GM19455 (cell line): ENCODE data around the gene LIPM.
"Not testable (repeated sequence)": the region's sequence is repeated elsewhere in the genome, so short reads cannot be mapped to it uniquely, and the experiment has no call there.

Experiments used
- ATAC-seq: cut with Tn5 transposase; IDR thresholded peaks from one replicate; pipeline ENCODE4 v1.9.1; 2021; ENCODE audit not compliant: unreplicated experiment

The LIPM gene

DNA sequence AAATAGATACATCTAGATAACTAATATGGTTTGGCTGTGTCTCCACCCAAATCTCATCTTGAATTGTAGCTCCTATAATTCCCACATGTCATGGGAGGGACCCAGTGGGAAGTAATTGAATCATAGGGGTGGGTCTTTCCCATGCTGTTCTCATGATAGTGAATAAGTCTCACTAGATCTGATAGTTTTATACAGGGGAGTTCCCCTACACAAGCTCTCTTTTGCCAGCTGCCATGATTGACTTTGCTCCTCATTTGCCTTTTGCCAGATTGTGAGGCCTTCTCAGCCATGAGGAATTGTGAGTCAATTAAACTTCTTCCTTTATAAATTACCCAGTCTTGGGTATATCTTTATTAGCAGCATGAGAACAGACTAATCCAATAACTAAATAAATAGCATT, 35.1 kb downstream of the LIPM start:
- ATAC-seq: not testable (repeated sequence)

DNA sequence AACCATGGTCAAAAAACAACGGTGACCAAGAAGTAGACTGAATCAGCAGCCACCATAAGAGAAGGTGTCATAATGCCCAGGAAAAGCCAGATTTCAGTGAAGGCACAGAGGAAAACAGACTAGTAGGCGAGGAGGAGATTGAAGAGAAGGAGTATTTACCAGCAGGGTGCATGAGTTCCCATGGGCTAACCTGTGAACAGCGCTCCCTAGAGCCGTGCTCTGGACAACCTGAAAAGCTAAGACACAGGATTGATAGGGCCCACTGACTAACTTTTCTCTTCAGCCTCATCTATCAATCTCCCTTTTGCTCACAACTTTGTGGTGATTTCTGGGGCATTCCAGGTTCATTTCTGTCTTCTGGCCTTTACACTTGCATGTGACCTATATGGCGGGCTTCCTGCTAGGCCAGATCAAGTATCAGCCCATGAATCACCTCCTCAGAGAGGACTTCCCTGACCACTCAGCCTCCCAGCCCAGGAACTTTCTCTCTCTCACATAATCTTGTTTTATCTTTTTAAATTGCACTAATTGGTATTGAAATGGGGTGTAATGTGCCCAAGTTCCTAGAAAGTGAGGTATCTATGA, 36.3 kb downstream of the LIPM start:
- no peak for ATAC-seq

DNA sequence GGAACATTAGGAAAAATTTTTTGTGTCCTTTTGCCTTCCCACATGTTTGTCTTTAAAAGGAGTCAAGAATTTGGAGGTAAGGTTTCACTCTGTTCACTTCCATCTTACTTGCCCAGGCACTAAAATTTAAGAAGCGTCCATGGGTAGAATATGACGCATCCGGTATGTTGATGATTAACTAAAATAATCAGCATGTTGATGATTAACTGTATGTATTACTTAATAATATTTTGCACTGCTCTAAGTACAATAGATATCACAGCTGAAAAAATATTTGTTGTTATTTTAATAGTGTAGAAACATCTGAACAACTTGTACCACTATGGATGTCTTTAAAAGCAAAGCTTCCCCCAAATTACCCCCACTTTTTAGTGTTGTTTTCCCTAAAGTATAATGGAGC, 37.6 kb downstream of the LIPM start:
- ATAC-seq: no peak

DNA sequence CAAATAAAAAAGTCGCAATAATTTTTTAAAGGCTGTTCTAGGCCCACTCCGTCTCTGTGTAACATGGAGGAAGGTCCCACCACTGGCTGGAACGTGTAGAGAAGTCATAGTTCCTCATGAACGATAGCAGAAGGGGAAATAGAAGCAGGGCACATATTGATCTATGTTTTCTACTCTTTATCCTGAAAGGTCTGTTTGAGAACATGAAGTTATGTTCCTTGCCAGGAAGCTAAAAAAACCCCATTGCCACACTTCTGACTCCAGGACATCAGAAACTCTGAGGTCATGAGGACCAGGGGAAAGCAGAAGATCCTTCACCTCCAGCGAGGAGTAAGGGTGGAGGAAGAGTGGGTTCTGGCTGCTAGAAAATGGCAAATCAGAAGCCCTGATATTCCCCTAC, 38.4 kb downstream of the LIPM start:
- ATAC-seq: no peak

DNA sequence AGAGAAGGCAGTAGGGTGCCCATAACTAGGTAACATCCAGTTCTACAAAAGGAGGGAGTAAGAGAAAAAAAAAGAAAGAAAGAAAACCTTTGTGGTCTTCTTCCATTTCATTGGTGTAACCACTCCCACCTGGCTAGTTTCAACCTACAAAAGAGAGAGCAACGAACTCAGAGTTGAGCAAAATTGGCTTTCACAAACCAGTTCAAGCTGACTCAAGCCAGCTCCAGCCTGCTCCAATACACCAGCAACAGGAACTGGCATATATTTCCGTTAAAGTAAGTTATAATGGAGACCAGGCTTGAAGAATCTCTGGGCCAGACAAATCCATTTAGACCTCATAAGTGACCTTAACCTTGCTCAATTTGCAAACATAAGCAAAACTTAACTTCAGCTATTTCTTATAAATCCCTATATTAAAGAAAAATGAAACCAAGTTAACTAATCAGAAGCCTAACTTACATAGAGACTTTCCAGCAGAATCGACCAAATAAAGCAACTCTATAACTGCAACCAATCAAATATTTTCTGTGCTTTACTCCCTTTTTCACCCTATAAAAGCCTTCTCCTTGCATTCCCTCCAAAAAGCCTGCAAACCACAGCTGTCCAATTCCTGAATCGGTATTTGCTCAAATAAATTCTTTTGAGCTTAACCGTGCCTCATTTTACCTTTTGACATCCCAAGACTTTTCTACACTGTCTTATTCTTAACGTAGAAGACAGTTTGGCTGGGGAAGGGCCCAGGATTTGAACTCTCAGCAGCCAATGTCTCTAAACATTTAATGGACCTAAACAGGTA, 39.0 kb downstream of the LIPM start:
- ATAC-seq: no peak

DNA sequence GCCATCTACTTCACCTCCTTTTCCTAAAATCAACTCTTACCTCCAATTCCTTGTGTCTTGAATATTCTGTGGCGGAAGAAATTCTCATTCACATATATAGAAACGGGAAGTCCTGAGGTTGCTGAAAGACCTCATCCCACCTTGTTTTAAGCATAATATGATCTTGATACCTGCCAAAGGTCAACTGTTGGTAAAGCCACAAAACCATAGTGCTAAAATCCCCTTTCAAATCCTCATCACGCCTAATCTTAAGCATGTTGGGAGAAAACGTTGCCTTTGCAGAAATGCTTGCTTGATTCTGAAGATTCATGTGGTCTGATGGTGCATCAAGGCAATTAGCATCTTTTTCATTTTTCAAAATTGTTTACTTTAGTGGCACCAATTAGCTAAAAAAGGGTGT, 40.6 kb downstream of the LIPM start:
- ATAC-seq: no peak

DNA sequence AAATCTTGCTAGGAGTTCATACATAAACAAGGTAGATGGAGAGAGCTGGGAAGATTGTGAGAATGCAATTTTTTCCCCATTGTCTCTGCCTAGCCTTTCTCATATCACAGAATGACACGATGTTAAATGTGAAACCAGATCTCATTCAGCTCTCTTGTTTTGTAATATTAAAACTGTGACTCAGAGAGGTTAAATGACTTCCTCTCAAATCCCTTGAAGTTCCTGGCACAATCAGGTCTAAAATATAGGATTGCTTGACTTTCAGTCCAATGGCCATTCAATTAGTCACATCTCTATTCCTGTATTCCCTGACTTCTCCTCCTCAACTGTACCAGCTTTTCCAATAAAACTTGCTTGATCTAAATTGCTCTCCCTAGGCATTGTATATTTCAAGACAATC, 46.0 kb downstream of the LIPM start:
- no peak for ATAC-seq

DNA sequence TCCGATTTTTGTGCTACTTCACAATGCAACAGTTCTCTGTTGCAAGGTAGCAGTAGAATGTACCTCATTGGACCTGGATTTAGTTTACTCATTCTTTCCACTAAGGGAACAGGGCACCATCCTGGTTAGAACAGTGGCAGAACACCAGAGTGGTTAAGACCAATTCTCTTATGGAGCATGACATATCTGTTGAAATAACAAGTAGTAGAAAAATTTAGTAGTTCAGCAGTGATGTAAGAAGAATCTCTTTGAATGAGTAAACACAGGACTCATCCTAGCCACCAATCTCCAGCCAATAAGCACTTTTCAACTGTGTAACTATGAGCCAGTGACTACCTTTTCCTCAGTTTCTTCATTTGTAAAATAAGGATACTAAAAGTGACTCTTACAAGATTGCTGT, 46.7 kb downstream of the LIPM start:
- ATAC-seq: no peak

DNA sequence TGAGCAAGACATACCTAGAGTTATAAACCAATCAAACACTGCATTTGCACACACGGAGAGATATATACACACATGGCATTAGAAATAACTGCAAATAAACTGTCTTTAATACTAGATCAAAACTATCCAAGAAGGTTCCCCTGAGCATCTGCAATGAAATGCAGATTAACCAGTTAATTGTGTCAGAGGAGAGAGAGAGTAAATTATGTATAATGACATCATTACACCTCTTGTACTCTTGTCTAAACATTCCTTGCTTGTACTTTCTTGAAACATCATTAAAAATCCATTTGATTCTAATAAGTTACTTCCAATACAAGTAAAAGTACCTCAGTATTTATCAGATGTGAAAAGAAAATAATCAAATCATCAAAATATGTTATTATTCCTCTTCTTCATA, 48.2 kb downstream of the LIPM start:
- ATAC-seq: no peak

DNA sequence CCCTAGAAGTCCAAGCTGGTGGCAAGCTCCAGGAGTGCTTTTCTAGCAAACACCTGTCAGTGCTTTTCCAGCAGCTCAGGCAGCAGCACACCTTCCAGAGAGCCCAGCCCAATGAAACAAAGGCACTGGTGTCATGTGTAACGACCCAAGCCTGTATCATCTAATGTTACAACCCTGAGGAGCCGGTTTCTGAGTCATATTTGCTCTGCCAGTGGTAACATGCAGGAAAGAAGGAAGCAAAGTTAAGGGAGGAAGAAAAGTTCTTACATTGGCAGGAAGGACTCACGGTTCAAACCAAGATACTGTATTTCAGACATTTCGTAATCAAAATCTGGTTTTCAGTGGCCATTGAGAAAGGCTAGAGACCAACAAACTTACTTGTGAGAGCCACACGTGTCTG, 49.2 kb downstream of the LIPM start, which contains the start of gene ANKRD22:
Gene ANKRD22, minus strand, starts transcription at position 139 of the 400 bp plus-strand sequence. CDS start 237 bp downstream, outside the sequence.
- ATAC-seq: no peak

DNA sequence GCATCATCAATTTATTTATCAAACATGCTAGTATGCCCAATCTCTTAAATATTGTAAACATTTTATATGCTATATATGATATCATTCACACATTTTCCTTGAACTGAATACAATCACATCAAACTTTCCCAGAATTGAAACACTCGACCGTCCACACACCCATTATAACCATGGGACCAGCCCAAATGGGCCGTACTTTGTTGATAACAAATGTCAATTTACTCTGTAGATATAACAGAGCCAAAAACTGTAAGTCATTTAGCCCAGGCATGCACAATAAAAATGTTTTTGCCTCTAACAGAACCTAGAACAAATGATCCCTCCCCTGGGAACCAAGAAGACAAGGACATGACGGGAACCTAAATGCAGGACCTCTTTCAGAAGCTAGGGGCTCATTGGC, 49.8 kb downstream of the LIPM start:
- ATAC-seq: no peak

DNA sequence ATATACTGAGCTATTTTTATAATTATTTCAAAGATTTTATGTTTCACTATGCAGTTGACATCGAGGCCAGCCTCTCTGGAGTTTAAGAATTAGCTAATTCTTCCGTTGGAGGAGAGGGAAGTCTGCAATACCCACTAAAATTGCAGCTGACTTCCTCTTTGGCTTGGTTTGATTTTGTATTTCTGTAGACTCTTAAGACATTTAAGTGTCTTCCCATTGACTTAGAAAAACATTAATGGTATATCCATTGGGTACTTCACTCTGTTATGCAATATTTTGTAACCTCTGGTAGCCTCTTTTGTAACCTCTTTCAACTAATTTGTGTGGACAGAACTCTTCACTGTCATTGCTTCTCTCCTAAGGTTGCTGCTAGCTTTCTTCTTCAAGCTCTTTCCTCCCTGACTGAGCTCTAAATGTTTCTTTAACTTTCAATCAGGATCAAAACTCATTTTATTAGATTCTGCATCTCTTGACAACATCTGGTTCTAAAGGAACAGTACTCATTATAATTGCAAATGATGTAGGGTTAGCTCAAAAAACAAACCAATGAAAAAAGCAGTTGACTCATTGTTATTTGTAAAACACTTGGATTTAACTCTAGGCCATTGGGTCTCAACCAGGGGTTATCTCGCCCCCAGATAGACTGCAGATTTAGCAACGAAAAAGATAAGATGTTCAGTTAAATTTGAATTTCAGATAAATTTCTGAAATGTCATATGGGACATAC, 50.8 kb downstream of the LIPM start:
- no peak for ATAC-seq

DNA sequence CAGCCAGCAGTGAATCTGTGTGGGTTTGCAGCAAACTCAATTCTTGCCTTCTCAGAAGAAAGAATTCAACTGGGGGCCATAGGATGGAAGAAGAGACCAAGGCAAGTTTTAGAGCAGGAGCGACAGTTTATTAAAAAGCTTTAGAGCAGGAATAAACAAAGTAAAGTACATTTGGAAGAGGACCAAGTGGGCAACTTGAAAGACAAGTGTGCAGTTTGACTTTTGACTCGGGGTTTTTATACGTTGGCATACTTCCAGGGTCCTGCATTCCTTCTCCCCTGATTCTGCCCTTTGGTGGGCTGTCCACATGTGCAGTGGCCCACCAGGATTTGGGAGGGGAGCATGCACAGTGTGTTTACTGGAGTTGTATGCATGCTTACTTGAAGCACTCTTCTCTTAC, 52.2 kb downstream of the LIPM start:
- ATAC-seq: no peak

DNA sequence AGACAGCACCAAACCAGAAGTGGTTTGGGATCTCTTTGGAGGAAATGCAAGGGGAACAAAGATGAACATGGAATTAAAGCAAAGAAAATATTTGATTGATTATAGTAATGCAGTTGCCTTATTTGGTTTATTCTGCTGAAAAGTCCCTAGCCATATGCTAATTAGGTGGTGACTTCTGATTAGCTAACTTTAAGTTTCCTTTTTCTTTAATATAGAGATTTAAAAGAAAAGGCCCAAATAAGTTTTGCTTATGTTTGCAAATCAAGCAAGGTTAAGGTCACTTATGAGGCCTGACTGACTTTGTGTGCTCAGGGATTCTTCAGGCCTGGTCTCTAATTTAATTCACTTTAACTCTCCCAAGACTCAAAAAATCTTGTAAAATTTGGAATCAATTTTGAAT, 55.3 kb downstream of the LIPM start:
- no peak for ATAC-seq

DNA sequence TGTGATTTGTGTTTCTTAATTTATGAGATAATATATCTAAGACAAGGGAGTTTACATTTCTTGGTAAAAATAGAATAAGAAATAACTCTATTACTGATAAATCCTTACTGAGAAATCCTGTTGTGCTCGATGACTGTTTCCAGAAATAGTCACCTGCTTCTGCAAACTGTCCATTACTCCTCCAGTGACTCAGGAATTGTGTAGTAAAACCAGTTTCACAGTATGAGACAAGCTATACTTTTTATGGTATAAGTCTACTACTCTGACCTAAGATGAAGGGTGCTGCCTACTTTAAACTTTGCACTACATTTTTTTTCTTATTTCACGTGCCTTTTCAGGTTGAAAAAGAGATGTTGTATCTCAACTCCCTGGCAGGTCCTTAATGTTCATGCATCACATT, 56.0 kb downstream of the LIPM start:
- no peak for ATAC-seq

DNA sequence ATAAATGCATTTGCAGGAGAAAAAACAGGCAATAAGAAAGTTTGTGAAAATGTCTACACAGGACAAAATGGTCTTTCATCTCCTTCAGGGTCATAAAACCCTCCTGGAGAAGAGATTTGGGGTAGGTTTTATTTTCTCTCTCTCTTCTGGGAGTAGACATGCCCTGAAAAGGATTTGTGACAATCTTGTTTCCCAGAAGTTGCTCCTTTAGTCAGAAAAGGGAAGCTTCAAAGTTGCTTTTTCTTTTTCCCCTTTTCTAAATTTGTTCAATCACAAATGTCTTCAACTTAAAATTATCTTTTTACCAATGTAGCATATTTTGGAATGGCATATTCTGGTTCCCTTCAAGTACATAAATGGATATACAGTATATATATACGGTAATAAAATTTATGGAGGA, 58.5 kb downstream of the LIPM start:
- no peak for ATAC-seq

DNA sequence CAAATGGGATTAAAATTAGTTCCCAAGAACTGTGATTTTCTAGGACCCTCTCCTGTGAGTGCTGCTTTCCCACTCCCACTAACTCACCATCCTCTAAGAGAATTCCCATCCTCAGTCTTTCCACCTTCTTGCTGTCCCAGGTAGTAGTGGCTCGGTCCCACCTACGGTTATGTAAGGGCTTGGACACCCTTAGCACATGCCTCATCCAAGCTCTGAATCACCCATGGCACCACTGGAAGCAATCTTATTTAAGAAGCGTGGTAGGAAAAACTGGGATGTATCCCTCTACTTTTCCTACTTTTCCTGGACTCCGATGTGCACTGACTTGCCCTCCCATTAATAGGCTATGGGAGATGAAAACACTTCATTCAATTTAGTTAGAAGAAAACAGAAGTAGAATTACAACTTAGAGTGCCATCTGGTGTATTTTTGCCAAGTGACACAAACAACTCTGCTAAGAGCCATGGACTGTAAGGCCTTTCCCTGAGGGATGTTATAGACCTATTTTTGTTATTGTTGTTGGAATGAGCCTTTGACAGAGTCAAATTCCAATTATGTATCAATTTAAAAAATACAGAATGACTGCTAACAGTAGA, 62.8 kb downstream of the LIPM start:
- ATAC-seq: no peak

DNA sequence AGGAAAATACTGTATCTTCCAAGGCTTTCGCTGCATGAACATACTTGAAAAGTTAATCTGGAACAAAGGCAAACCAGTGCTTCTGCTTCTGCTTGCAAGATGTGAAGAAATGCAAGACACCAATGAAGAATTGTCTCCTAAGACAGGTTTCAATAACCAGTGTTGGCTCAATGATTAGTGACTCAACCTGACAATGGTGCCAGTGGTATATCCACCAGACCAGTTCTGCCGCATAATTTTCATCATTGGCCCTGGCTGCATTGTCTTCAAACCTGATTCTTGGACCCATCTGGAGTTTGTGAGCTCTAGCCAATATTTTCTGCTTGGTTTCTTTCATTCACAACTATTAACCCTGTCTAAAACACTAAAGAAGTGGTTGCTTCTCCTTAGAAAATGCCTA, 63.9 kb downstream of the LIPM start:
- no peak for ATAC-seq

DNA sequence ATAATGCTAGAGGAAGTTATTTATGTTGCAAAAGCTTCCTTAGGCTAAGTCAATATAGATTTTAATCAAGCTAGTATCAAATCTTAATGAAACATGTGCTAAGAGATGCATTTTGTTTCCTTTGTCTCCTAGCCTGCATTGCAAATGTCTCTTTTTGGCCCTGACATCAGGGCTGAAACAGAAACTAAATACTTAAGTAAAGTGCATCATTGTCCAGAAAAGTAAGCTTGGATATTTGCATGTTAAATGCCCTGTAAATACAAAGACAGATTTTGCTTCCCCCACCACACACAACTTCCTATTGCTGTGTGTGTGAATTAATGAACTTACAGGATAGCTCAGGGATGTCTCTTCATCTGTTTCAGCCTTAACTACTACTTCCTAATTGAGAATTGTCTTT, 67.6 kb downstream of the LIPM start:
- no peak for ATAC-seq
